ENCODE results near the gene MAST4.

MAST4 gene

DNA sequence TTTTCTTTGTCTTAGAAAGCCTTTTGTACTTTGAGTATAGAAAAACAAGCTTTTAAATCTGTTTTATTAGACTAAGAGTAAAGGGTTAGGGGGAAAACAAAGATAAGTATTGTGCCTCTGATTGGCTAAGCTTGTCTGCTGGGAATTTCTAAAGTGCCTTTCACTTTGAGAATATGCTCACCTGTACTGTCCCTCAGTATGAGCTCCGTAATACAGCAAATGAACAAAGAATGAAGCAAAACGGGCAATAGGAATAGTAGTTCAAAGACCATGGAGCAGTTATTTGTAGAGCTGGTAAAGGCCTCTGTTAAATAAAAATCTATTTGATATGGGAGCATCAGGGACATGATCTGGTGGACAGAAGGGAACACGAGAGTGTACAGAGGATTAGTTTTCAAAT is 277.8 kb downstream of the MAST4 start:
- no peak overlapping the region for H3K4me2 ChIP-seq (ENCODE audit: low read length)
- no peaks in the 10 kb centered on the region for H3F3A ChIP-seq (ENCODE audit: control insufficient read depth, insufficient read depth)
- H3K79me2 ChIP-seq (ENCODE audit: control insufficient read depth, low read length) = no peaks in the 10 kb centered on the region
- no peaks in the 10 kb centered on the region for H3K36me3 ChIP-seq (ENCODE audit: control insufficient read depth, low read length)
- no peaks in the 10 kb centered on the region for H3K27me3 ChIP-seq (ENCODE audit: control insufficient read depth, low read length)
- H3K4me1 ChIP-seq (ENCODE audit: control insufficient read depth, low read length) = no peaks in the 10 kb centered on the region
- no peak overlapping the region for H3K27ac ChIP-seq (ENCODE audit: low read depth, low read length)
- H3K9me2 ChIP-seq (replicated peaks; ENCODE audit: control insufficient read depth, low read length) = no peaks in the 10 kb centered on the region
- no peak overlapping the region for H3K4me3 ChIP-seq (ENCODE audit: low read length)
- no peaks in the 10 kb centered on the region for H4K20me1 ChIP-seq (ENCODE audit: control insufficient read depth, insufficient read depth, low read depth, low read length)
- no peaks in the 10 kb centered on the region for H3K9me3 ChIP-seq (ENCODE audit: control insufficient read depth, insufficient read depth, low read length)
- TF ChIP-seq CTCF (IDR thresholded peaks at IDR 0.05; ENCODE audit: low read depth, low read length, poor library complexity, severe bottlenecking) (no peak), EZH2phosphoT487 (IDR thresholded peaks at IDR 0.05; ENCODE audit: borderline replicate concordance, low read length) (no peak)

DNA sequence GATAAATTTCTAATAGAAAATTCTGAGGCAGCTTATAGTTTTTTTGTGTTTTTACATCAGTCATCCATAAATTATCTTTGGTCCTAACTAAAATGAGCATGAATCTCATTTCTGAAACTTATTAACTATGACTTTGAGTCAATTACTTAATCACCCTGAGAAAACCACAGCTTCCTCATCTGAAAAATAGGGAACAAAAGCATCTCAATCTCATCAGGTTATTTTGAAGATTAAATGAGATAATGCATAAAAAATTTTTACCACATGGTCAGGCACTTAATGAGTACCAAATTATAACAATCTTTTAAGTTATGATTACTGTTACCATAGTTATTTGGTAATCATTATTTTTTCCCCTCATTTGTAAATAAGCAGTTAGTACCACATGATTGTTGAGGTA is 279.1 kb downstream of the MAST4 start:
- Histone ChIP-seq H3K27me3 (ENCODE audit: control insufficient read depth, low read length) (no peaks in the 10 kb centered on the region), H3K4me2 (ENCODE audit: low read length) (no peak overlapping the region), H3K9me2 (replicated peaks; ENCODE audit: control insufficient read depth, low read length) (no peaks in the 10 kb centered on the region), H3K79me2 (ENCODE audit: control insufficient read depth, low read length) (no peaks in the 10 kb centered on the region), H3K27ac (ENCODE audit: low read depth, low read length) (no peak overlapping the region), H3K9me3 (ENCODE audit: control insufficient read depth, insufficient read depth, low read length) (no peaks in the 10 kb centered on the region), H3K36me3 (ENCODE audit: control insufficient read depth, low read length) (no peaks in the 10 kb centered on the region), H3K4me3 (ENCODE audit: low read length) (no peak overlapping the region), H3F3A (ENCODE audit: control insufficient read depth, insufficient read depth) (no peaks in the 10 kb centered on the region), H3K4me1 (ENCODE audit: control insufficient read depth, low read length) (no peaks in the 10 kb centered on the region), H4K20me1 (ENCODE audit: control insufficient read depth, insufficient read depth, low read depth, low read length) (no peaks in the 10 kb centered on the region)
- TF ChIP-seq EZH2phosphoT487 (IDR thresholded peaks at IDR 0.05; ENCODE audit: borderline replicate concordance, low read length) (no peak), CTCF (IDR thresholded peaks at IDR 0.05; ENCODE audit: low read depth, low read length, poor library complexity, severe bottlenecking) (no peak)

- Histone ChIP-seq H3K9me2 (replicated peaks; ENCODE audit: control insufficient read depth, low read length) (no peaks in the 10 kb centered on the region), H3K4me2 (ENCODE audit: low read length) (no peak overlapping the region), H3K27ac (ENCODE audit: low read depth, low read length) (no peak overlapping the region), H3K4me1 (ENCODE audit: control insufficient read depth, low read length) (no peaks in the 10 kb centered on the region), H3K4me3 (ENCODE audit: low read length) (no peak overlapping the region), H3K9me3 (ENCODE audit: control insufficient read depth, insufficient read depth, low read length) (no peaks in the 10 kb centered on the region), H3K36me3 (ENCODE audit: control insufficient read depth, low read length) (no peaks in the 10 kb centered on the region), H3F3A (ENCODE audit: control insufficient read depth, insufficient read depth) (no peaks in the 10 kb centered on the region), H3K27me3 (ENCODE audit: control insufficient read depth, low read length) (no peaks in the 10 kb centered on the region; the same call in 1 of the 2 replicates), H4K20me1 (ENCODE audit: control insufficient read depth, insufficient read depth, low read depth, low read length) (no peaks in the 10 kb centered on the region), H3K79me2 (ENCODE audit: control insufficient read depth, low read length) (no peaks in the 10 kb centered on the region)
- no peak for TF ChIP-seq CTCF (IDR thresholded peaks at IDR 0.05; ENCODE audit: low read depth, low read length, poor library complexity, severe bottlenecking)
- no peak for TF ChIP-seq EZH2phosphoT487 (IDR thresholded peaks at IDR 0.05; ENCODE audit: borderline replicate concordance, low read length)
These were observed 280.1 kb downstream of the MAST4 start for GRCh38 chr5:66876266-66876807.

Data from DOHH2 (cell line).